ENCODE measurements around the gene SLC12A8. TPM values are rescaled to one million over a fixed set of nuclear protein-coding genes. Genes with fewer than 3 reads are reported as not detected.

SLC12A8 gene
- total RNA-seq, 1 donor from 2014 or later: 2.2 TPM

DNA sequence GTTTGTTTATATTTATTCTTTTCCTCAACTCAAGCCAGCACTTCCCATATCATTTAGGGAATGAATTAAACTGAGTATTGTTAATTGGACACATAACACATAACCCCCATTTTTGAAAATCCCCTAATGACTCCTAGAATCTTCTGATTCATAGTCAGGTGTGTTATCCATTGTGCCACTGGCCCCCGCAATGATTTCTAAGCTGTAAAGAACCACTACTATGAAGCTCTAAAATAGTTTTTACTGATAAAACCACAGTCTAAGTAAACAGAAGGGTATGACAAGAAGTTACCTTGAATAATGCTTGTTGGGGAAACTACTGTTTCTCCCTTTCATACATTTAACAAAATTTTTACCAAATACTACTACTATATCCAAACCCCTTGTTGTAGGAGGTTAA lies 22.3 kb upstream of the SLC12A8 start:
- Histone ChIP-seq H3K4me1 (peaks cover 7% of the 10 kb centered on the region), H3K4me3 (no peak overlapping the region), H3K36me3 (peaks cover 7% of the 10 kb centered on the region), H3K9ac (no peak overlapping the region), H2AFZ (replicated peaks) (no peak overlapping the region), H3K79me2 (ENCODE audit: low read depth) (no peaks in the 10 kb centered on the region), H3K27ac (no peak overlapping the region), H3F3A (ENCODE audit: low read depth) (peaks cover 18% of the 10 kb centered on the region), H3K9me3 (ENCODE audit: low read depth) (no peaks in the 10 kb centered on the region), H4K20me1 (ENCODE audit: low read depth) (no peaks in the 10 kb centered on the region), H3K27me3 (no peaks in the 10 kb centered on the region), H3K4me2 (no peak overlapping the region)
- no peak overlapping the region for H3K27ac Mint-ChIP-seq
- H3K4me1 Mint-ChIP-seq: peaks cover 3% of the 10 kb centered on the region
- H3K27me3 Mint-ChIP-seq (ENCODE audit: insufficient read depth, low read depth): no peaks in the 10 kb centered on the region
- no peak for DNase-seq (ENCODE audit: low spot score)
- no peak overlapping the region for H3K4me3 Mint-ChIP-seq
- H3K36me3 Mint-ChIP-seq: peaks cover 25% of the 10 kb centered on the region
- H3K9me3 Mint-ChIP-seq: no peaks in the 10 kb centered on the region
- TF ChIP-seq EZH2phosphoT487 (IDR thresholded peaks at IDR 0.05) (no peak), CTCF (IDR thresholded peaks at IDR 0.05) (no peak), EZH2 (IDR thresholded peaks at IDR 0.05) (no peak)

GRCh38 chr3:125232401-125232800 lies 19.9 kb upstream of the SLC12A8 start:
- no peak overlapping the region for H3K4me2 ChIP-seq

DNA sequence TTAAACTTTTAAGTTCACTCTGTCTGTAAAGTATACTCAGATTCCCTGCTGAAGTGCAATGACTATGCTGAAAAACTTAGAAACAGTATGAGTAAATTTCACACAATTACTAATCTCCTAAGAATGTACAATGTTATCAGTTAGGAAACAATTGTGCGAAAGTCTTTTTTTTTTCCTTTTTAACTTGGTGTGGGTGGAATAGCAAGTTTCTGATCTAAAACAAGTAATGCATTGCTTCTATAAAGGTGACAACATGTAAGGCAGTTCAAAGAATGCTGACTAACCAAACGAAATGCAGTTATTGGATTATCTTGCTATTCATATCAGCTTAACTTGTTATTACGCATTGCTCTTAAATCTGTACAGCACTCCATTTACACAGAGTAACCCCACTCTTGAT lies 19.3 kb upstream of the SLC12A8 start:
- Histone ChIP-seq H3K27ac (no peak overlapping the region), H3K4me1 (peaks cover 7% of the 10 kb centered on the region), H3K9ac (no peak overlapping the region), H4K20me1 (ENCODE audit: low read depth) (no peaks in the 10 kb centered on the region), H3K4me2 (no peak overlapping the region), H3K36me3 (peaks cover 14% of the 10 kb centered on the region), H2AFZ (replicated peaks) (no peak overlapping the region), H3K9me3 (ENCODE audit: low read depth) (no peaks in the 10 kb centered on the region), H3K79me2 (ENCODE audit: low read depth) (no peaks in the 10 kb centered on the region), H3F3A (ENCODE audit: low read depth) (peaks cover 19% of the 10 kb centered on the region), H3K4me3 (no peak overlapping the region), H3K27me3 (no peaks in the 10 kb centered on the region)
- H3K4me3 Mint-ChIP-seq: no peak overlapping the region
- H3K9me3 Mint-ChIP-seq: no peaks in the 10 kb centered on the region
- H3K27ac Mint-ChIP-seq: no peak overlapping the region
- no peak for DNase-seq (ENCODE audit: low spot score)
- no peaks in the 10 kb centered on the region for H3K27me3 Mint-ChIP-seq (ENCODE audit: insufficient read depth, low read depth)
- peaks cover 3% of the 10 kb centered on the region for H3K4me1 Mint-ChIP-seq
- TF ChIP-seq EZH2 (IDR thresholded peaks at IDR 0.05) (no peak), EZH2phosphoT487 (IDR thresholded peaks at IDR 0.05) (no peak), CTCF (IDR thresholded peaks at IDR 0.05) (no peak)
- H3K36me3 Mint-ChIP-seq: peaks cover 18% of the 10 kb centered on the region

More at GRCh38 chr3:125232401-125232800, 19.9 kb upstream of the SLC12A8 start:
- H3K9me3 Mint-ChIP-seq: no peaks in the 10 kb centered on the region
- Histone ChIP-seq H2AFZ (replicated peaks) (no peak overlapping the region), H3K9me3 (ENCODE audit: low read depth) (no peaks in the 10 kb centered on the region), H4K20me1 (ENCODE audit: low read depth) (no peaks in the 10 kb centered on the region), H3K9ac (no peak overlapping the region), H3K27ac (no peak overlapping the region), H3K36me3 (peaks cover 13% of the 10 kb centered on the region), H3K27me3 (no peaks in the 10 kb centered on the region), H3K4me1 (peaks cover 7% of the 10 kb centered on the region), H3K79me2 (ENCODE audit: low read depth) (no peaks in the 10 kb centered on the region), H3K4me3 (no peak overlapping the region), H3F3A (ENCODE audit: low read depth) (peaks cover 24% of the 10 kb centered on the region)
- no peak overlapping the region for H3K27ac Mint-ChIP-seq
- no peak overlapping the region for H3K4me3 Mint-ChIP-seq
- H3K36me3 Mint-ChIP-seq: peaks cover 19% of the 10 kb centered on the region
- peaks cover 3% of the 10 kb centered on the region for H3K4me1 Mint-ChIP-seq
- H3K27me3 Mint-ChIP-seq (ENCODE audit: insufficient read depth, low read depth): no peaks in the 10 kb centered on the region
- TF ChIP-seq EZH2 (IDR thresholded peaks at IDR 0.05): no peak
- TF ChIP-seq EZH2phosphoT487 (IDR thresholded peaks at IDR 0.05): no peak
- TF ChIP-seq CTCF (IDR thresholded peaks at IDR 0.05): no peak
- no peak for DNase-seq (ENCODE audit: low spot score)
